H1 (cell line): ENCODE results near the gene GTPBP6. TPM values are rescaled to one million over a fixed set of nuclear protein-coding genes. Genes with fewer than 3 reads are reported as not detected.

Source experiments
- EGR1 ChIP-seq: IDR thresholded peaks from 2 replicates; pipeline ENCODE4 v1.6.1; 2011; ENCODE audit warnings: low read depth, low read length, borderline replicate concordance
- POLR2A ChIP-seq, 2 experiments: IDR thresholded peaks; 1 replicate in 1 of 2; 2 replicates in 1 of 2; pipeline ENCODE4 v1.6.1; 2011; ENCODE audit warnings: low read depth in 2 of 2, low read length in 2 of 2, mild to moderate bottlenecking in 2 of 2; ENCODE audit errors: control extremely low read depth in 1 of 2
- SIN3A ChIP-seq, 2 experiments: IDR thresholded peaks in 1 of 2; conservative IDR thresholded peaks in 1 of 2; 2 replicates each; pipeline ENCODE4 v1.6.1; 2011 to 2012; ENCODE audit warnings: low read length in 2 of 2, improper control_type of control experiment in 1 of 2, low read depth in 1 of 2, mild to moderate bottlenecking in 1 of 2
- TBP ChIP-seq: IDR thresholded peaks from 2 replicates; pipeline ENCODE4 v1.6.1; 2011; ENCODE audit warnings: low read depth, low read length, improper control_type of control experiment
- polyA plus RNA-seq, 7 experiments: library from polyadenylated mRNA; depleted of rRNA in 3 of 7; stranded (reverse) in 5 of 7; unstranded in 2 of 7; fragments of >200 nt in 5 of 7; fragments of 200-250 nt in 2 of 7; gene quantifications; 1 replicate in 5 of 7; 2 replicates in 1 of 7; 4 replicates in 1 of 7; pipeline versions ENCODE4 v1.2.1 to v1.2.3, GENCODE V29; 2011 to 2013; ENCODE audit warnings: missing spikeins in 2 of 7, mixed read lengths in 2 of 7
- total RNA-seq: library from RNA; stranded (reverse); fragmentation: NEBNext Ultra II Directional; extraction: Animal tissue kit (Norgen Biotek cat#: 25700); gene quantifications from 2 replicates; pipeline ENCODE4 v1.2.1, GENCODE V29; 2021

GTPBP6 gene
- total and polyA plus RNA-seq, 2 of the 8 experiments (the other 6 are each of a cell fraction or from before 2014, with no cell fraction given): 33.9 to 57.1 TPM

DNA sequence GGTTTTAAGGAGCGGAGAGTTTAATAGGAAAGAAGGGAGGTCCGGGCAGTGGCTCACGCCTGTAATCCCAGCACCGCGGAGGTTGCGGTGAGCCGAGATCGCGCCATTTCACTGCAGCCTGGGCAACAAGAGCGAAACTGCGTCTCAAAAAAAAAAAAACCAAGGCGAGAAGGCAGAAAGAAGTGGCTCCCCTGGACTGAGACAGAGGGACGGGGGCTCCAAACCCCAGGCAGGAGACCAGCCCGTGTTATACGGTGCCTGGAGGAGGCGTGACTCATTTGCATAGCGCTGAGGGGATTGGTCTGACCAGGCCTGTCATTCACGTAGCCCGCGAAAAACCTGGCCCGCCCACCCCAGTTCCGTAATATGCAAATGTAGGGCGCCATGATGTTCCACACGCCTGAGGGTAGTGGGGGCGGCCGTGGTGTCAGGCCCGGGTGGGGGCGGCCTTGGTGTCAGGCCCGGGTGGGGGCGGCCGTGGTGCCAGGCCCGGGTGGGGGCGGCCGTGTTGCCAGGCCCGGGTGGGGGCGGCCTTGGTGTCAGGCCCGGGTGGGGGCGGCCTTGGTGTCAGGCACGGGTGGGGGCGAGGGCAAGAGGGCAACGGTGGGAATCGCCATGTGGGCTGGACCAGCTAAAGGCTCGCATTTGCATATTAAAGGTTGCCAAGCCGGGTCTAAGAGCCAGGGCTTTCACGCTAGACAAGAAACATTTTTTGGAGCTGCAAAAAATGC is 35.3 kb downstream of the GTPBP6 start (continued):
- peak in 1 of 2 experiments; percentile 76; a peak in 2 of 4 replicates for TF ChIP-seq SIN3A (conservative IDR thresholded peaks at IDR 0.05 in 1 of 2, IDR thresholded peaks at IDR 0.05 in 1 of 2; ENCODE audit: low read depth in 1 of 2, low read length in 2 of 2)
- TF ChIP-seq TBP: peak; percentile 87
- TF ChIP-seq POLR2A (IDR thresholded peaks at IDR 0.05; ENCODE audit: control extremely low read depth in 1 of 2, low read depth in 2 of 2, low read length in 2 of 2): peak in 1 of 2 experiments; percentile 83; a peak in 2 of 3 replicates
- no peak for TF ChIP-seq EGR1
